Fibroblast of villous mesenchyme (primary cell): ENCODE data around the gene MRTFB. TPM values are rescaled to one million over a fixed set of nuclear protein-coding genes. Genes with fewer than 3 reads are reported as not detected.

ENCODE experiments used
- DNase-seq: peaks from one replicate; pipeline ENCODE4 v3.0.0-alpha.2; 2010; ENCODE audit warnings: low read depth
- H3K4me3 ChIP-seq: 2 replicates; pipeline ENCODE4 v1.5.1; 2011; ENCODE audit warnings: low read depth, mild to moderate bottlenecking, low read length
- total RNA-seq: library from RNA; depleted of rRNA; stranded (reverse); fragments of >200 nt; gene quantifications from 2 replicates; pipeline ENCODE4 v1.2.3, GENCODE V29; 2012
- TF ChIP-seq, protein P1 (sequence below): IDR thresholded peaks from 2 replicates; pipeline ENCODE4 v1.5.1; 2012; ENCODE audit warnings: low read depth, mild to moderate bottlenecking, low read length; ENCODE audit not compliant: insufficient read depth

The MRTFB gene
- total RNA-seq, 1 donor, result 8.2 TPM

DNA sequence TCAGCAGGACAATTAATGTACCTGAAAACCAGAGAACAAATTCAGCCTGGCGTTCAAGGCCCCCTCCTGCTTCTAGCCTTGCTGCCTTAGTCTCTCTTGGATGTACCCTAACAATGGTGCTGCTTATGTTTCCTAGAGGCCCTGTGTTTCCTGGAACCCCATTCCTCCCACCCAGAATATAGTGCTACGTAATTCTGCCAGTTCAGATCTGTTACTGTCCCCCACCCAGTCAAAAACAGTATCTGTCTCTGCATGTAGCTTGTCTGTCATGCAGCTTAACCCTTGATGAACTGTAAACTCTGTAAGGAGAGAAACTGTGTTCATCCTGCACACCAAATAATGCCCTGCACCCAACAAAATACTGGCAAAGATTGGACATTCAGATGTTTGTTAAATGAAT lies 6.8 kb downstream of the MRTFB start:
- DNase-seq, result no peak
- TF ChIP-seq, protein P1, sequence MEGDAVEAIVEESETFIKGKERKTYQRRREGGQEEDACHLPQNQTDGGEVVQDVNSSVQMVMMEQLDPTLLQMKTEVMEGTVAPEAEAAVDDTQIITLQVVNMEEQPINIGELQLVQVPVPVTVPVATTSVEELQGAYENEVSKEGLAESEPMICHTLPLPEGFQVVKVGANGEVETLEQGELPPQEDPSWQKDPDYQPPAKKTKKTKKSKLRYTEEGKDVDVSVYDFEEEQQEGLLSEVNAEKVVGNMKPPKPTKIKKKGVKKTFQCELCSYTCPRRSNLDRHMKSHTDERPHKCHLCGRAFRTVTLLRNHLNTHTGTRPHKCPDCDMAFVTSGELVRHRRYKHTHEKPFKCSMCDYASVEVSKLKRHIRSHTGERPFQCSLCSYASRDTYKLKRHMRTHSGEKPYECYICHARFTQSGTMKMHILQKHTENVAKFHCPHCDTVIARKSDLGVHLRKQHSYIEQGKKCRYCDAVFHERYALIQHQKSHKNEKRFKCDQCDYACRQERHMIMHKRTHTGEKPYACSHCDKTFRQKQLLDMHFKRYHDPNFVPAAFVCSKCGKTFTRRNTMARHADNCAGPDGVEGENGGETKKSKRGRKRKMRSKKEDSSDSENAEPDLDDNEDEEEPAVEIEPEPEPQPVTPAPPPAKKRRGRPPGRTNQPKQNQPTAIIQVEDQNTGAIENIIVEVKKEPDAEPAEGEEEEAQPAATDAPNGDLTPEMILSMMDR, result no peak
- no peak overlapping the region for H3K4me3 ChIP-seq

GRCh38 chr16:14086477-14086876 lies 15.4 kb downstream of the MRTFB start:
- TF ChIP-seq, protein P1, result no peak
- H3K4me3 ChIP-seq, result no peak overlapping the region
- no peak for DNase-seq

DNA sequence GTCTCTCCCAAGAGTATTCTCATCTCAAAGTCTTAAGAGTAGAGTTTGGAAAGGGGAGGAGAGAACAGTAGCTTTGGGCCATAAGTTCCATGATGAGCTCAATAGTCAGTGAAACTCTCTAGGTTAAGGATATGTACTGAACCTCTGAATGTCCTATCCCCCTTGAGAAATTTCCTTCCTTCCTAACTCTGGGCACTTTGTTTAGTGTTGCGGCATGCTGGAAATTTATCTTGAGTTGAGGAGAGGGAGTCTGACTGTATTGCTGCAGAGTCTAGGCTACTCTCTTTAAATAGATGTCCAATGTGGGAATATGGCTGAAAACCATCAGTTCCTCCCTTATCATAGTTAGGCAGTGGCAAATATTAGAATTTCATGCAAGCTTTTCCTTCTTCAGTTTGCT lies 16.1 kb downstream of the MRTFB start:
- TF ChIP-seq, protein P1, result no peak
- no peak for DNase-seq

DNA sequence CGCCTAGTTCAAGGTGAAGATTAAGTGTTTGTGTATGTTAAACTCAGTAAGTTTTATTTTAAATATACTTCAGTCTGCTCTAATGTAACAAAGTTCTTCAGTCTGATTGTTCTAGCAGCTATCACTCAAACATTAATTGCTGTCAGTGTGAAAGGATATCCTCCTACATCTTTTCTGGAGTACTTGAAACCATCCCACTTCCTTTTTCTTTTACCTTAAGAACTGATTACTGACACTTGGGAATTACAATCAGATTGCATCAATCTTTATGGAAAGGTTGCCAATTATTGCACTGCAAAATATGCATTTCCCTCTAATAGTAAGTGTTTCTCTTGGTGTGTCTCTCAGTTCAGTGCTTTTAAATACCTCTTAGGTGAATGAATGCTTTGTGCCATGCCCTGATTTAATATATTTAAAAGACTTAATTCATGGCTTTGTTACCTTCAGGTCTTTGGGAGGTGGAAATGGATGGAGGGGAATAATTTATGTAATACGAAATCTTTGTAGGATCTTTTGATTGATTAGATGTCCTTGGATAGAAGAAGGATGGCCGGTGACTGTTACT lies 16.6 kb downstream of the MRTFB start:
- TF ChIP-seq, protein P1, result no peak
- no peak for DNase-seq

More for the DNA sequence above, 16.1 kb downstream of the MRTFB start:
- H3K4me3 ChIP-seq, result no peak overlapping the region

GRCh38 chr16:14088155-14088753 lies 17.1 kb downstream of the MRTFB start:
- peak; percentile 88 for DNase-seq
- no peak overlapping the region for H3K4me3 ChIP-seq
- TF ChIP-seq, protein P1, result no peak

More for the DNA sequence above, 16.6 kb downstream of the MRTFB start:
- no peak overlapping the region for H3K4me3 ChIP-seq

- DNase-seq, result no peak
- no peak overlapping the region for H3K4me3 ChIP-seq
- TF ChIP-seq, protein P1, result no peak
Measured at GRCh38 chr16:14089283-14089823, 18.2 kb downstream of the MRTFB start.
